GM12801 (cell line): ENCODE data around the gene OR10H5.

Experiments
- TF ChIP-seq, protein P1 (sequence below): IDR thresholded peaks from one replicate; pipeline ENCODE4 v1.5.1; 2011; ENCODE audit warnings: control low read depth; ENCODE audit not compliant: insufficient read length; ENCODE audit errors: extremely low read depth

The OR10H5 gene

DNA sequence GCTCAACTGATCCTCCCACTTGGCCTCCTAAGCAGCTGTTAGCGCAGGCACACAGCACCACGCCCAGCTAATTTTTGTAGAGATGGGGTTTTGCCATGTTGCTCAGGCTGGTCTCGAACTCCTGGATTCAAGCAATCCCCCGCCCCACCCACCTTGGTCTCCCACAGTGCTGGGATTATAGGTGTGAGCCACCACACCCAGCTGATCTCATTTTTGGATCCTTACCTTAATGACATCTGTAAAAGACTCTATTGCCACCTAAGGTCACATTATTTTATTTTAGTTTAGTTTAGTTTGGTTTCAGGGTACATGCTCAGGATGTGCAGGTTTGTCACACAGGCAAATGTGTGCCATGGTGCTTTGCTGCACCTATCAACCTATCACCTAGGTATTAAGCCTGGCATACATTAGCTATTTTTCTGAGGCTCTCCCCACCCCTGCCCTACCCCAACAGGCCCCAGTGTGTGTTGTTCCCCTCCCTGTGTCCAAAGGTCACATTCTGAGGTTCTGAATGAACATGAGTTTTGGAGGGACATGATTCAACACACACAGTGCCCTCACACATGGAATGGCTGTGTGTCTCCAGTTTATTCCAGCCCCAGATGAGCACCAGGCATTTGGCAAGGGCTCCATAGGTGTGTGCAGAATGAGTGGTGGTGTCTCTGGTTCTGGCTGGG is 1.3 kb downstream of the OR10H5 start:
- TF ChIP-seq, protein P1, sequence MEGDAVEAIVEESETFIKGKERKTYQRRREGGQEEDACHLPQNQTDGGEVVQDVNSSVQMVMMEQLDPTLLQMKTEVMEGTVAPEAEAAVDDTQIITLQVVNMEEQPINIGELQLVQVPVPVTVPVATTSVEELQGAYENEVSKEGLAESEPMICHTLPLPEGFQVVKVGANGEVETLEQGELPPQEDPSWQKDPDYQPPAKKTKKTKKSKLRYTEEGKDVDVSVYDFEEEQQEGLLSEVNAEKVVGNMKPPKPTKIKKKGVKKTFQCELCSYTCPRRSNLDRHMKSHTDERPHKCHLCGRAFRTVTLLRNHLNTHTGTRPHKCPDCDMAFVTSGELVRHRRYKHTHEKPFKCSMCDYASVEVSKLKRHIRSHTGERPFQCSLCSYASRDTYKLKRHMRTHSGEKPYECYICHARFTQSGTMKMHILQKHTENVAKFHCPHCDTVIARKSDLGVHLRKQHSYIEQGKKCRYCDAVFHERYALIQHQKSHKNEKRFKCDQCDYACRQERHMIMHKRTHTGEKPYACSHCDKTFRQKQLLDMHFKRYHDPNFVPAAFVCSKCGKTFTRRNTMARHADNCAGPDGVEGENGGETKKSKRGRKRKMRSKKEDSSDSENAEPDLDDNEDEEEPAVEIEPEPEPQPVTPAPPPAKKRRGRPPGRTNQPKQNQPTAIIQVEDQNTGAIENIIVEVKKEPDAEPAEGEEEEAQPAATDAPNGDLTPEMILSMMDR, result no peak

DNA sequence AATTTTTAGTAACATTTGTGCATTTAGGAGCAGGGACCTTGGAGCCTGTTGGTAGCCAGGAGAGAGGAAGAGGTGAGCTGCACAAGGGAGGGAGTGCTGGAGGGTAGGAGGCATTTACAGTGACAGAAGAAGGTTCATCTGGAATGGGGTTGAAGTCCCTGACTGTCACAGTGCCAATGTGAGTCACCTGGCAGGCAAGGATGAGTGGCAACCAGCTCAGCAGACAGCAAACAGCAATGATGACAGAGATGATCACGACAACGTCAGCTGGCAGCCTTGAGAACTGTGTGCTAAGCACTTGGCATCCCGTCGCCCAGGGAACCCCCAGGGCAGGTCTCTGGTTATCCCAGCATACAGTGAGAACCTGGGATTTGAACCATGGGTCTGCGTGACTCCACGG is 2.6 kb downstream of the OR10H5 start:
- TF ChIP-seq, protein P1, result no peak

- TF ChIP-seq, protein P1, result no peak
Observed at GRCh38 chr19:15810335-15810734, 22.9 kb downstream of the OR10H5 start.

- TF ChIP-seq, protein P1, result no peak
Observed at GRCh38 chr19:15811476-15811875, 24.0 kb downstream of the OR10H5 start.

DNA sequence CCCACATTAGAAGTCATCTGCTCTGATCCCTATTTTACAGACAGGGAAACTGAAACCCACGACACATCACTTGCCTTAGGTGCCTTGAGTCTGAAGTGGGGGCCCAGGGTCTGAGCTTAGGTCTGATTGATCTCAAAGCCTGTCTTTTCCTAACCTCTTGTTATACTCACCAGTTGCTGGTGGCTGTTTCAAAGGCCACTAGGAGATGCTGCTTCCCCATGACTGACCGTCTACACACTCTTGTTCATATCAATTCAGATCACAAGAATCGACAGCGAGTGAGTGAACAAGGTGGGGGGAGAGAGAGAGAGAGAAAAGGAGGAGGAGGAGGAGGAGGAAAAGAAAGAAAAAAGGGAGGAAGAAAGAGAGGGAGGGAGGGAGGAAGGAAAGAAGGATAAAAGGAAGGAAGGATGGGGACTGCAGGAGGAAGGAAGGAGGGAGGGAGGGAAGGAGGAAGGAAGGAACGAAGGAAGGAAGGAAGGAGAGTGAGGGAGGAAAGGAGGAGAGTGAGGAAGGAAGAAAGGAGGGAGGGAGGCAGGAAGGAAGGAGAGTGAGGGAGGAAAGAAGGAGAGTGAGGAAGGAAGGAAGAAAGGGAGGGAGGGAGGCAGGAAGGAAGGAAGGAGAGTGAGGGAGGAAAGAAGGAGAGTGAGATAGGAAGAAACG is 24.7 kb downstream of the OR10H5 start:
- TF ChIP-seq, protein P1, result no peak

GRCh38 chr19:15813916-15814315 is 26.5 kb downstream of the OR10H5 start:
- TF ChIP-seq, protein P1, result no peak

GRCh38 chr19:15815306-15815705 is 27.8 kb downstream of the OR10H5 start, which contains the start of gene OR10H1:
Gene OR10H1 (minus strand): TSS chr19:15815664. CDS start chr19:15808037, 7,627 bp downstream.
- TF ChIP-seq, protein P1, result no peak
